Fibroblast of skin of left quadriceps (primary cell): Measurements from ENCODE around the gene VPREB3.

ENCODE experiments used
- DNase-seq, 2 experiments: peaks; one replicate each; pipeline ENCODE4 v3.0.0-alpha.2; 2013; ENCODE audit warnings: low read depth in 2 of 2

VPREB3 gene

GRCh38 chr22:23764899-23765881, 11.0 kb upstream of the VPREB3 start:
- DNase-seq, result no peak

GRCh38 chr22:23763954-23764353, 9.7 kb upstream of the VPREB3 start:
- no peak for DNase-seq

GRCh38 chr22:23763579-23763945, 9.3 kb upstream of the VPREB3 start:
- no peak for DNase-seq

GRCh38 chr22:23762842-23763578, 8.8 kb upstream of the VPREB3 start, which contains the start of gene C22orf15:
Gene C22orf15, plus strand, starts transcription at chr22:23762990. Its CDS starts 317 bp downstream, at chr22:23763307.
- no peak for DNase-seq

GRCh38 chr22:23760056-23760455, 5.8 kb upstream of the VPREB3 start:
- DNase-seq, result no peak

GRCh38 chr22:23759566-23759965, 5.3 kb upstream of the VPREB3 start:
- no peak for DNase-seq

GRCh38 chr22:23756891-23757290, 2.7 kb upstream of the VPREB3 start:
- no peak for DNase-seq

GRCh38 chr22:23755711-23756110, 1.5 kb upstream of the VPREB3 start:
- DNase-seq, result no peak

GRCh38 chr22:23754980-23755636, 883 bp upstream of the VPREB3 start:
- DNase-seq, result no peak

GRCh38 chr22:23753385-23753784, 840 bp downstream of the VPREB3 start:
- no peak for DNase-seq

- DNase-seq, result no peak
These were observed 1.5 kb downstream of the VPREB3 start for GRCh38 chr22:23752750-23753149.

- no peak for DNase-seq
These were observed 2.0 kb downstream of the VPREB3 start for GRCh38 chr22:23752090-23752691.

- DNase-seq, result no peak
These were observed 2.7 kb downstream of the VPREB3 start for GRCh38 chr22:23751441-23751996.

GRCh38 chr22:23750714-23751440, 3.3 kb downstream of the VPREB3 start, which contains the start of gene ZNF70:
Gene ZNF70, minus strand, starts transcription at chr22:23751112. Its CDS starts 5,972 bp downstream, at chr22:23745140.
- peak; percentile 56 to 58 for DNase-seq

- no peak for DNase-seq
These were observed 3.9 kb downstream of the VPREB3 start for GRCh38 chr22:23750367-23750713.

GRCh38 chr22:23749841-23750301, 4.4 kb downstream of the VPREB3 start:
- no peak for DNase-seq

GRCh38 chr22:23745791-23746190, 8.4 kb downstream of the VPREB3 start:
- no peak for DNase-seq

GRCh38 chr22:23744485-23744884, 9.7 kb downstream of the VPREB3 start:
- DNase-seq, result no peak

- no peak for DNase-seq
These were observed 10.2 kb downstream of the VPREB3 start for GRCh38 chr22:23744001-23744400.

GRCh38 chr22:23743303-23743705, 10.9 kb downstream of the VPREB3 start:
- no peak for DNase-seq
